ENCODE measurements around the gene LAMP5.

The LAMP5 gene

DNA sequence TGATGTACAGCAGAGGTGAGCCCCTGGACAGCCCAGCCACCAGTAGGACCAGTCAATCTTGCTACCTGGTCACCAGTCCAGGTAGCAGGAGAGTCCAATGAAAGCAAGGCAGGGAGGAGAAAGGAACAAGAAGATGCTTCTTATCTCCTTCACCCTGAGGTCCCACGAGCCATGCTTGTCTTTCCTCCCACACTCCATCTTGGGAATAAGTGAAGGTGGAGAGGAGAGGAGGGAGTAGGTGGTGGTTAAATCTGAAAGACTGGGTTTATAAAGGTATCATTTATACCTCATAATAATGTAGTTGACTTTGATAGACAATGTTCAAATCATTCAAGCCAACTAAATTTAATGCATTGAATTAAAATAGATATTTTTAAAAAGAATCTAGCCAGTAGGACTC, 35.9 kb downstream of the LAMP5 start:
- DNase-seq: no peak

DNA sequence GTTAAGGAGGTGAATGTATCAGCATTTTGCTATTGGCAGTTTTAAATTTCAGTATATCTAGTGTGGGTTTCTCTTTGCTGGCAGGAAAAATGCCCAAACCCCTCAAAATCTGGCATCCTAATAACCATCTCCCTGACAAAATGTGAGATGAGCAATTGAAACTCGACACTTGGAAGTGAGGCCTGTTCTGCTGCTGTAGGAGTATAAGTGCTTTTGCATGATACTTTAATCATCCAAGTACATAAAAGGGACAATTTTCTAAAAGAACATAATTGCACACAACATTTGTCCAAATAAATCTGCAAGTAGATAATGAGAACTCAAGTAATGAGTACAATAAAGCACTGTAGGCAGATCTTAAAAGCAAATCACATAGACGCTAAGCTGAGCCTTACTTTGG, 36.5 kb downstream of the LAMP5 start:
- DNase-seq: no peak

DNA sequence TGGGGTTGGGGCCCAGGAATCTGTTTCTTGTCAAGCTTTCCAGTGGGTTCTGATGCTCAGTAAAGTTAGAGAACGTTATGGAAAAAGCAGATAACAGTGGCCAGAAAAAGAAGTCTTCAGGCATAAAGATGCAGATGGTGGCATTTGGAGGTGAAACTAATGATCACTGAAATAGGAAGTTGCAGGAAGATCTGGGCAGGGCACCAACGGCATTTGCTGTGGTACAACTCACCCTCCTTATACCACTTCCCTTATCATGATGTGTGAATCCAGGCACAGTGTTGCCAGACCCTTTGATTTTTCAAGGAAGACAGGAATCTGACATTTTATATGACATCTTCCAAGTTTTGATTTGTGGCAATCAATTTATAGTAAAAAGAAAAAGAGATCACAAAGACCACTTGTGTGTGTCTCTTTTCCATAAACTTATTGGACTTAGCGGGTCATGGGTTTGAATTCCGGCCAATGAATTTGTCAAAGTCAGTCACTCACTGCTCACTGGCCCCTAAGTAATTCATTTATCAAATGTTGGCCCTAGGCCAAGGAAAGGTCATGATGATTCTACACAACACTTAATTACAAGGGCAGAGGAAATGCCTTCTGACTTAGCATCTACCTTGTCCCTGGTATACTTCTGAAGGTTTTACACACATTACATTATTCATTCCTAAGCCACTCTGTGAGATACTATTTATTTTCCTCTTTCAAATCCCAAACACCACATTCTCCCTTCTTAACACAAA, 37.6 kb downstream of the LAMP5 start:
- no peak for DNase-seq

DNA sequence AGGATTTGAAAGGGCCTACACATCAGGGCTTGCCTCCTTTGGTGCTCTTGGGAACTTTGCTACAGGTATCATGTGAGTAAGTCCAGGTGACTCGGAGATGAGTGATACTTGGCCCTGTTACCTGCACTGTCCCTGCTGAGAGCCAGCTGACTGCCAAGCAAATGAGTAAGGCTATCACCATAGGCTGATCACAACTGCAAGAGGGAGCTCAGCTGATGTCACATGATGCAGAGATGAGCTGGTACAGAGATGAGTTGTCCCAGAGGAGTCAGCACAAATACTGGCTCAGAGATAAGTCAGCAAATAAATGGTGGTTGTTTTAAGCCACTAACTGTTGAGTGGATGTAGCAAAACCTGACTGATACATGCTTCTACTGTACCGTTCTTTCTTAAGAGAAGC, 41.4 kb downstream of the LAMP5 start:
- no peak for DNase-seq

DNA sequence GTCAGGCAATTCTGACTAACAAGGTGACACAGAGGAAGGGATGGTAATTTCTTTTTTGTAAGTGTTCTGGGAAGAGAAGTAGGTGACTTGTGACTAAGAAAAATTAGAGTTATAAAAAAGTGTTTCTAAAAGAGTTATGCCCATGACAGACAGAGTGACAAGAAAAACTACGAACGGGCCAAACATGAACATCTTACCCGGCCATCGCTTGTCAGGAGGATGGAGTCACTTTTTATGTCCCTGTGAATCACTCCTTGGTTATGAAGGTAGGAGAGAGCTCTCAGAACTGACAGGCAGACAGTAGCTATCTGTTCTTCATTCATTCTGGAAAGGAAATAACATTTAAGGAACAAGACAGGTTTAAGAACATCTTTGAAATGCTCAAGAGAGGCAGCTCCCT, 43.0 kb downstream of the LAMP5 start:
- DNase-seq: no peak

DNA sequence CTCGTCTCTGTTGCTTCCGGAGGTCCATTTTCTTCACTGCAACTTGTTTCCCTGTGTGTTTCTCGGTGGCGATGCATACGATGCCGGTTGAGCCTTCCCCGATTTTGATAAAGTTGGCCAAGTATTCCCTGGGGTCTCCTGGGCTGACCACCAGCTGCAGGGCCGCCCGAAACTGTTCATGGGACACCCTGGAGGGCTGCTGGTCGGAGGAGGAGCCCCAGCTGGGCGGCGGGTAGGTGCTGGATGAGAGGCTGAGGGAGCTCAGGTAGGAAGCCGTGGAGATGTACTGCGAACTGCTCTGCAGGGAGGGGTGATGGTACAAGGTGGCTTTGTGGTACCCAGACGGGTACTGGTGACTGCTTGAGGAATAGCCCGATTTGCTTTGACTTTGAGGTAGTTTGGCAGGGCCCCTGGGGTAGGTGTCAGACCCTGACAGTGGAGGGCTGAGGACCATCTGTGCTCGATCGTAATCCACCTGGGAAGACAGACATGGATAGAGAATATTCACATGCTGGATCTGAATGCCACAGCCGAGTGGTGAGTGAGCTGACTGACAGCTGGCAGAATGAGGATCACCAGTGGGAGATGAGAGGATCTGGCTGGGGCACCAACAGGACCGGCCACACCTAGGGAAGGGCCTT, 51.6 kb downstream of the LAMP5 start:
- DNase-seq: no peak

DNA sequence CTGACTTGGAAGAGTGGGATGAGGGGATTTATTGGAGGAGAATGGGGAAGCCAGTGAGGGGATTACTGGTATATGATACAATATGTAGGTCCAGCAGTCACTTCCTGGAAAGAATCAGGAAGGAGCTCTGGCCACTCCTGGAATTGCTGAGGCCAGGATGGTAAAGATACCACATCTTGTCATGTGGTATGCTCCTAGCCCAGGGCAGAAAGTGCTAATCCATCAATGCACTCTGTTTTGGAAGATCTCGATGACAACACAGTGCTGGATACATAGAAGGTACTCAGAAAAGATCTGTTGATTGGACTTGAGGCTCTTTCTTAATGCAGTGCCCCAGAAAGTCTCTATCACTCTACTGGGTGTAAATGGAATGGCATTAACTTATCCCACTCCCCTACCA, 52.6 kb downstream of the LAMP5 start:
- DNase-seq: no peak

DNA sequence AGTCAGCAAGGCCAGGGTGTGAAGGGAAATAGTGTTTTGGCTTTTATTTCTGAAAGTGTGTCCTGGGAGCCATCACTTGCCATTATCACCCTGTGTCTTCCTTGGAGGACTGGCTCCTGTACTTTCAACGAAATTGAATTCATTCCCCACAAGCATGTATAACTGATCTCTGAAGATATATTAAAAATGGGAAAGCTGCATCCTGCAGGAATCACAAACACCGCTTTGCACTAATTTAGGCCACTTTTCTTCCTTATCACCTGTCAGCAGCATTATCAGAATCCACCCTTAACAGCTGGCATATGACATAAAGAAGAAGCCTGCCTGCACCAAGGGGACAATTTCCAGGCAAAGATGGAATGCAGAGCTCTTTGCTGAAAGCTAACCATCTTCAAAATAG, 56.2 kb downstream of the LAMP5 start:
- no peak for DNase-seq

DNA sequence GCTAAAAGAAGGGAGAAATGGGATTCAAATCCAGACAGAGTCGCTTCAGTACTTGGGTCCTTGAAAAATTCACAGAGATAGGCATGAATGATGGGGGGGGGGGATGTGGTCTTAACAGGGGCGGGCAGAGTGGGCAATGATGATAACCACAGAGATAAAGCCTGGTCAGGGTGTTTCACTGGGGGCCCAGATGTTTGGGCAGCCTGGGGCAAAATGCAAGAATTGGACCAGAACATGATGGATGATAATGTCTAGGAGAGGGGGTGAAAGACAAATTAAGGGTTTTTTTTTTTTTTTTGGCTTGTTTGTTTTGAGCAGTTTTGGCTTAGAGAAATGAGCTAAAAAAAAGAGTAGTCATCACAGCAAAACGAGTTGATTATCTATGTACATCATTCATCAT, 57.4 kb downstream of the LAMP5 start:
- DNase-seq: no peak

DNA sequence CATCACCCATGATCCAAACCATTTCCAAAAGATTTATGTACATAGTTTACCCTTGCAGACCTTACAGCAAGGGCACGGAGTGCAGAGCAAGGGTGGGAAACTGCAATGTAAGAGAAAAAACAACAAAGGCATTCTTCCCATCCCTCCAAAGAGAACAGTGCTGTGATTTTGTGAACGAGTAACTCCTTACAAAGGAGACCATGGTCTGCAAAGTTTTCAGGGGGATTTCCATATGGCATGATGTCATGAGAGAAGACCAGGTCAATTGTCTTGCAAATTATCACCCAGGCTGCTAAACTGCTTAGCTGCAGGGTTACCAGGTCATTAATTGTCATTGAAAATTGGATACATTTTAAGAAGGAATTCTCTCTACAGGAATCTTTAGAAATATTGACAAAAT, 58.3 kb downstream of the LAMP5 start:
- no peak for DNase-seq

DNA sequence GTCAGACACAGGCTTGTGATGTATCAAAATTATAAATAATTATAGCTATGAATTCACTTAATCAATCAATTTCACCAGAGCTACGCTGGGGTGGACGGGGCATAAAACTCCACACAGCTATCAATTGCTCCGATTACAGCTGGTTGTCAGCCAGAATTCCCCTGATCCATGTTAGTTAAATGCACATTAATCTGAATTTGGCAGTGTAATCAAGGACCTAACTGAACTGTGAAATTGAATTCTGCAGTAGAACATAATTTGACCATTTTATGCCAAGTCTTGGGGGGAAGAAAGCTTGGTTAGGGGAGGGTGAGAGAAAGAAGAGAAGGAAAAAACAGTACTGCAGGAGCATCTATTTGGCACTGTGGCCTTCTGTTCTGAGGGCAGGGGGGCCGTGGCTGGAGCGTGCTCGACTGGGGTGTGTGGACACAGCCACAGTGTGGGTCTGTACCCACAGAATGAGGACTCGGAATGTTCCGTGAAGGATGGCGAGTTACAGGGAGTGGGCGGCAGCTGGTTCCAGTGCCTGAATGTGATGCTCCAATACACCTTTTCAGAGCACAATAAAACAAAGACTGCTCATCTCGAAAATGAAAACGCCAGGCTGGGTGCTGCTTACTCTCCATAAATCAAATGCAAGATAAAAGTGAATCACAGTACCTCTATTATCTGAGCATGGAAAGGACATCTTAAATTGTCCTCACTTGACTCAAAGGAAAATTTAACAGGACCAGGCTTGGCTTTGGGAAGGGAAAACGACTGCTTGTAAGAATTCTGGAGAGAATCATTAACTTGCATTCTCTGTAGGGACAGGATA, 59.2 kb downstream of the LAMP5 start:
- no peak for DNase-seq

DNA sequence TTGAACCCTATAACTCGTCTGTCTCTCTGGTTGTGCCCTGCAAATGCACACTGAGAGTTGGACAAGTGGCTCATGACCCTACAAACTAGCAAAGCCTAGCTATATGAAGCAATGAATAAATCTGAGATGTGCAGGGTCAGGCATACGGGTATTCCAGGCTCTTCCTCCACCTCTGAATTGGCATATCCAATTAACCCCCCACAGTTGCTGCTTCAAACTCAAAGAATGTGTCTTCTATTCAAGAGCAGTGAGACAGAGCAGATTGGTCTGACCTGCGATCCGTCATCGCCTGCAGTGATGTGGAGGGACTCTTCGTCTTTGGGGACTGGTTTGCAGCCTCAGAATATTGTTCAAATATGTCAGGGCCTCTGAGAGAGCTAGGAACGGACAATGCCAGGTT, 59.8 kb downstream of the LAMP5 start:
- DNase-seq: no peak

DNA sequence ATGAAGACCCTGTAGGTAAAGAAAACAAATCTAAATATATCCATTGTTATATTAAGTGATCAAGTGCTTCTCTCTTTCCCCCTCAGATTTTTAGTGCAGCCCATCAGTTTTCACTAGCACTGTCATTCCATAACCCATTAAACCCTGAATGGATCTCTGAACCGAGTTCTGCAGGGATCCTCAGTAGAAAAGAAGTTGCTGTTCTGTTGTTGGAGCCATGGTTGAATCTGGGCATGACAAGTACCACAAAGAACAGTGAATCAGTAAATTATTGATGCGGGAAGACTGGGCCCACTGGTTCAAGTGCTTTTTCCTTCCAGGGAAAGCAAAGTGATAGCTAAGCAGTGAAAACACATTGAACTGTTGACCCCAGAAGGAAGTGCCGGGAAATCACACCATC, 60.4 kb downstream of the LAMP5 start:
- no peak for DNase-seq

DNA sequence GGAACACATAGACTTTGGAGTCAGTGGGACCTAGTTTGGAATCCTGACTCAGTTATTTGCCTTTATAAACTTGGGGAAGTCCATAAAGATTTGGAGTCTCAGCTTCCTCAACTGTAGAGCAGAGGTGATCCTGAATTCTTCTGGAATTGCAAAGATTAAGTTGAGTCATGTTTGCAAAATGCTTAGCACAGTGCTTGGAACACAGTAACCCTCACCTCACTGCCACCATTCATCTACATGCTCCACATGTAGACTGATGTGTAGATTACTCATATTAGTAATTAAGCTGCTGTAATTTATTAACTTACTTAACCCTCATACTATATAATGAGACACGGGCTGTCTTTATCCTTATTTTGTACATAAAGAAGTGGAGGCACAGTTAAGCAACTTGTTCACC, 61.4 kb downstream of the LAMP5 start:
- DNase-seq: no peak

DNA sequence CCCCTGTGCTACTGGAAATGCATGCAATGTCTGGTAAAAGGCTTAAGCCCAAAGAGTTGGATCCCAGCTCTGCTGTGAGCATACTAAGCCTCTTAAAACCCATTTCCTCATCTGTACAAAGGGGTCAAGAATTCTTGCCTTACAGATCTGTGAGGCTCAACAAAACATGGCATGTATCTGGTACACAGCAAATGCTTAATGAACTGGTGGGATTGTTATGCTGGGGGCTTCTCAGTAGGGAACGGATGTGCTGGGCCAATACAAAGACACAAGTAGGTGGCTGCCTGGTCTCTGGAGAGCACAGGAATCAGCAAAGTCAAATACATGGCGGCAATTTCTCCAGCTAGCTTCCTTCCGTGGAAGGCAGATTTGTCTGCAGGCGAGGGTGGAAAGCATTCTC, 62.3 kb downstream of the LAMP5 start:
- DNase-seq: no peak

DNA sequence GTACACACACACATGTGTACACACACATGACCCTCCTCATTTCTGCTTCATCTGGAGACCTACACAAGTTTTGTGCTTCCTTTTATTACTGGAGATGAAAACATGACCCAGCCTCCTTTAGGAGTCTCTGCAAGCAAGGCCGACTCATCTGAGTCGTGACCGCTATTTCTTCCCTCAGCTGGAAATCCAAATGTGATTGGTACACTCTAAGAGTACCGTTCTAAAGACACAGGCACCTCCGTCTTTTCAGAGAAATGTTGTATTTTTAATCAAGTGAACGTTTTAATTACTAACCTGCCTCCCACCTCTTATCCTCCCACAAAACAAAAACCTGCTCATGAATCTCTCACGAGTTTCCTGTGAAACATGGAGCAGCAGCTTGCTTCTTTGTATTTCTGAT, 63.0 kb downstream of the LAMP5 start:
- DNase-seq: no peak

DNA sequence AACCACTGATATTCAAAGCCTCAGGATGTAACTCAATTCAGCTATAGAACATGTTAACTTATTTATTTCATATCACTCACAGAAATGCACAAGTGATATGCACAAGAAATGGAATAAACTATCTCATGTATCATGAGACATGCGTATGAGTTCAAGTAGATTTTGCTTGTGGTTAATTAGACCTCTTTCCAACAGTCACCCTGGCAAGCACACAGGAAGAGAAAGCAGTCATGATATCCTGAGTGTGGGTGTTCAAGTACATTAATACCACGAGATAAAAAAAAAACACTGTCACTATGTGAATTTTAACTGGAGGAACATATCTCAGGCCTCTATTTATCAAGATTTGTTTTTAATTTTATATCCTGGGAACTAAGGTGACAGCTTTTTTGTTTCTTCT, 64.2 kb downstream of the LAMP5 start:
- no peak for DNase-seq
